Osteocyte (in vitro differentiated cells): ENCODE data around the gene CNKSR1. TPM values are rescaled to one million over a fixed set of nuclear protein-coding genes. Genes with fewer than 3 reads are reported as not detected.

Experiments used
- DNase-seq: peaks from one replicate; pipeline ENCODE4 v3.0.0; 2021; ENCODE audit warnings: mixed read lengths; ENCODE audit not compliant: unreplicated experiment; ENCODE audit errors: extremely low spot score
- H3K27ac Mint-ChIP-seq: one replicate; pipeline ENCODE4 v1.8.0; 2021; ENCODE audit warnings: mild to moderate bottlenecking, mixed read lengths; ENCODE audit not compliant: unreplicated experiment
- H3K27me3 Mint-ChIP-seq: one replicate; pipeline ENCODE4 v1.8.0; 2021; ENCODE audit warnings: mixed read lengths; ENCODE audit not compliant: unreplicated experiment
- H3K36me3 Mint-ChIP-seq: one replicate; pipeline ENCODE4 v1.8.0; 2021; ENCODE audit warnings: mixed read lengths; ENCODE audit not compliant: unreplicated experiment
- H3K4me1 Mint-ChIP-seq: one replicate; pipeline ENCODE4 v1.8.0; 2021; ENCODE audit warnings: mixed read lengths; ENCODE audit not compliant: unreplicated experiment
- H3K4me3 Mint-ChIP-seq: one replicate; pipeline ENCODE4 v1.8.0; 2021; ENCODE audit warnings: mild to moderate bottlenecking, moderate library complexity, mixed read lengths; ENCODE audit not compliant: unreplicated experiment
- H3K9me3 Mint-ChIP-seq: one replicate; pipeline ENCODE4 v1.8.0; 2021; ENCODE audit warnings: mixed read lengths; ENCODE audit not compliant: unreplicated experiment
- CTCF ChIP-seq: fragments of 200-600 bp; sonication (generic); IDR thresholded peaks from 2 replicates; pipeline ENCODE4 v1.5.0; 2021; ENCODE audit warnings: antibody characterized with exemption, mild to moderate bottlenecking, moderate library complexity
- total RNA-seq: library from RNA; stranded (reverse); gene quantifications from 2 replicates; pipeline ENCODE4 v1.2.1, GENCODE V29; 2021

The CNKSR1 gene
- total RNA-seq, 1 donor from 2014 or later, result 1.1 TPM

GRCh38 chr1:26169198-26169554 is 8.1 kb upstream of the CNKSR1 start:
- Mint-ChIP-seq H3K4me1 (peaks cover 17% of the 10 kb centered on the region), H3K36me3 (no peaks in the 10 kb centered on the region), H3K27me3 (no peaks in the 10 kb centered on the region), H3K27ac (peak overlapping the region; percentile 56), H3K9me3 (no peaks in the 10 kb centered on the region), H3K4me3 (peak overlapping the region; percentile 57)
- TF ChIP-seq CTCF, result no peak
- no peak for DNase-seq

- peak within 1 kb of the TSS; percentile 86 for H3K27ac Mint-ChIP-seq
- TF ChIP-seq CTCF, result peak; percentile 89
- DNase-seq, result peak; percentile 97
- no peaks in the 10 kb centered on the region for H3K27me3 Mint-ChIP-seq
- H3K4me3 Mint-ChIP-seq, result peak within 1 kb of the TSS; percentile 88
- H3K9me3 Mint-ChIP-seq, result no peaks in the 10 kb centered on the region
- H3K4me1 Mint-ChIP-seq, result peaks cover 13% of the 10 kb centered on the region
- no peaks in the 10 kb centered on the region for H3K36me3 Mint-ChIP-seq
These were observed 7.4 kb upstream of the CNKSR1 start, which contains the start of gene ZNF593 for GRCh38 chr1:26169669-26170471. Gene ZNF593 (plus strand): TSS chr1:26169908. CDS start chr1:26169984, 76 bp downstream.

- no peak for DNase-seq
- TF ChIP-seq CTCF, result no peak
- Mint-ChIP-seq H3K36me3 (no peaks in the 10 kb centered on the region), H3K9me3 (no peaks in the 10 kb centered on the region), H3K4me3 (peak overlapping the region; percentile 88), H3K27ac (peak overlapping the region; percentile 86), H3K4me1 (peaks cover 8% of the 10 kb centered on the region), H3K27me3 (no peaks in the 10 kb centered on the region)
These were observed 6.8 kb upstream of the CNKSR1 start for GRCh38 chr1:26170472-26170821.

- Mint-ChIP-seq H3K27me3 (no peaks in the 10 kb centered on the region), H3K27ac (no peak within 1 kb of the TSS), H3K4me3 (peak within 1 kb of the TSS; percentile 88), H3K9me3 (no peaks in the 10 kb centered on the region), H3K36me3 (no peaks in the 10 kb centered on the region), H3K4me1 (peaks cover 6% of the 10 kb centered on the region)
- no peak for DNase-seq
- no peak for TF ChIP-seq CTCF
These were observed 5.9 kb upstream of the CNKSR1 start, which contains the start of gene ZNF593OS for GRCh38 chr1:26171084-26172072. Gene ZNF593OS (minus strand): TSS chr1:26171832. CDS start chr1:26171661, 171 bp downstream.

DNA sequence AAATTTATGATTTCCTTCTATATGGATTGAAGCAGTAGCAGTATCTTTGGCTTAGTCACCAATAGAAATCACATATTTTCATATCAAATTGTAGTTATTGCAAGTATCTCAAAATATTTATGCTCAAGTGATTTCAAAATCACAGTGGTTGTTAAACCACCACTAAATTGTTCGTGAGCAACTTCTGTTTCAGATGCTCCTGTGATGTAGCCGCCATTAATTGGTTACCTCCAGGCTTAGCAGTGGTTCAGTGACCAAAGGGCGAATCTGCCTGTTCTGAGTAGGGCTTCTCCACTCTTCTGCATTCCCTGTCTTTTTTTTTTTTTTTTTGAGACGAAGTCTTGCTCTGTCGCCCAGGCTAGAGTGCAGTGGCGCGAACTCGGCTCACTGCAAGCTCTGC is 1.9 kb upstream of the CNKSR1 start:
- H3K36me3 Mint-ChIP-seq, result no peaks in the 10 kb centered on the region

More for the DNA sequence above, 1.9 kb upstream of the CNKSR1 start:
- no peak for TF ChIP-seq CTCF
- peaks cover 7% of the 10 kb centered on the region for H3K4me1 Mint-ChIP-seq
- H3K27me3 Mint-ChIP-seq, result no peaks in the 10 kb centered on the region
- no peak overlapping the region for H3K27ac Mint-ChIP-seq
- H3K9me3 Mint-ChIP-seq, result no peaks in the 10 kb centered on the region
- H3K4me3 Mint-ChIP-seq, result no peak overlapping the region
- no peak for DNase-seq
